ENCODE results near the gene ZNF584.

- no peak for TF ChIP-seq CTCF (IDR thresholded peaks at IDR 0.05; ENCODE audit: low read depth, low read length, poor library complexity, severe bottlenecking)
- TF ChIP-seq EZH2phosphoT487 (IDR thresholded peaks at IDR 0.05; ENCODE audit: borderline replicate concordance, low read length): no peak
Observed at GRCh38 chr19:58367698-58368454, 40.6 kb upstream of the ZNF584 start.
